Anterior cingulate cortex (tissue), 58 donors: ENCODE measurements around the gene GNS.
A peak's percentile ranks its signal among the peaks of the same experiment; 100 is the strongest.

Experiments
- DNase-seq, 58 donors: peaks; one replicate each; lab custom pipeline; 2025; lab: John Stamatoyannopoulos, UW

The GNS gene

GRCh38 chr12:64680235-64680634 is 79.0 kb downstream of the GNS start:
- no peak for DNase-seq

DNA sequence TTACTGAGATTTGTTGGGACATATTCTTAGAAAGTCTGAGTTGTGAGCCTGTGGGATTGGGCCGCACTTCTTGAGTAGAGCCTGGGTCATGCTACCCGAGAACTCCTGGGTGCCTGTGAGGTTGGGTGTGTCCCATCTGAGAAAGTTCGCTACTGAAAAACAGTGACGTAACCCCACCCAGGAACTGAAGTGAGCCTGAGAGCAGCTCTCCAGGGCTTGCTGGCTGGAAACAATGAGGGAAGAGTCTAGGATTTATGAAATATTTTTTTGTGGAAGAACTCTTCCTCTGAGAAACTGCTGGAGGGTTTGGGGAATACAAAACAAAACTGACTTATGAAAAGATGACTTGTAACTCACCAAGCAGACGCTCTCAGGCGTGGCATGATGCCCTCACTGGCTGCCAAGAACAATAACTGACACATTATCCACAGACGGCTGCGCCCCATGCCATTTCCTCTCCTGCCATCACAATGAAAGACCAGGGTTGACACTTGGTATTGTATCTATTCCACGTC is 79.7 kb downstream of the GNS start:
- DNase-seq = peak in 10 of 58 donors; percentile 1 to 39 (median 8)

GRCh38 chr12:64678835-64679234 is 80.4 kb downstream of the GNS start:
- DNase-seq = no peak

DNA sequence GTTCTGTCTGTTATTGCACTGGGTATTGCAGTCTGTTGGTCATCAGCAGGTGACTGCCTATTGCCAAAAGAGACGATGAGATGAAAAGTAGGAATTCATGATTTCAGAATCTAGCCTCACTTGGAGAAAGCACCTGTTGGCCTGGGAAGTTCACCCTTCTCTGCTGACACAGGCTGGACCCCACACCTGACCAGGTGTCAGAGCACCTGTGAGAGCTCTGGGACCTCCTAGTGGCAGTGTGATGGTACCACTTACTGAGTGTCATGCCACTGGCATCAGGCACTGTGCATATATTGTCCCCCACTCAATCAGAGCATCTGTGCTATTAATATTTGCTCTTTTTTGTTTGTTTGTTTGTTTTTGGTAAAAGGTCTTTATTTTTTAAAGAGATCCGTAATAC is 81.0 kb downstream of the GNS start:
- no peak for DNase-seq

DNA sequence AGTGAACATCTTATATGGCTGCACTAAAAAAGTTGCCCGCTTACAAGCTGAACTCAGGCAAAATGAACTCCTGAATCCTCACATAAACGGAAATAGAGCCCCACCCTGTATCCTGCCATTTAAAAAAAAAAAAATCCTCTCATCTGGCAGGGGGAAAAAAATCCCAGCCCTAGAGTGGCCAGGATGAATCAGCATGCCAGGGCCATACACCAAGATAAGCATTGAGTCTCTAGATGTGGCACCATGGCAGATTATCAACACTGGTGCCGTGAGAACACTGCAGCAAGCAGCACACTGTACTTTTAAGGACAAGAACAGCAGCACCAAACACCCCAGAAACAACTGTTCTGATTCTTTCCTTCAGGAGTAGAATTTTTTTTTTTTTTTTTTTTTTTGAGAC is 83.4 kb downstream of the GNS start:
- DNase-seq = no peak

DNA sequence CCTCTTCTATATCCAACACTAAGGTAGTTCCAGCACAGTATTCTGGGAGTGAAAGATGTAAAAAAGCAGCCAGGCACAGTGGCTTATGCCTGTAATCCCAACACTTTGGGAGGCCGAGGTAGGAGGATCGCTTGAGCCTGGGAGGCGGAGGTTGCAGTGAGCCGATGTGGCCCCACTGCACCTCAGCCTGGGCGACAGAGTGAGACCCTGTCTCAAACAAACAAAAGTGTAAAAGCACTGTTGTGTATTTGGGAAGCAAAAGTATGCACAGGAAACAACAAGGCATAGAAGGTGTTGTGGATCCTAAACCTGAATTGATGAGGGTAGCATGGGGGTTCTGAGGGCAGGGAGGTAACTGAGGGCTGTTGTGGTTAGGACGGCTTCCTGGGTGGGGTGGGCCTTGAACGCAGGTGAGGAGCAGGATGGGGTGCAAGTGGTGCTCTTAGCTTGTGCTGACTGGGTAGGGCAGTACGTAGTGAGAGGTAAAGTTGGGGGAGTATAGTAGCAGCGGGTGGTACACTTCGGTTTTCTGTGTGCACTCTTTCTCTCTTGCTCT is 84.8 kb downstream of the GNS start:
- DNase-seq = no peak

DNA sequence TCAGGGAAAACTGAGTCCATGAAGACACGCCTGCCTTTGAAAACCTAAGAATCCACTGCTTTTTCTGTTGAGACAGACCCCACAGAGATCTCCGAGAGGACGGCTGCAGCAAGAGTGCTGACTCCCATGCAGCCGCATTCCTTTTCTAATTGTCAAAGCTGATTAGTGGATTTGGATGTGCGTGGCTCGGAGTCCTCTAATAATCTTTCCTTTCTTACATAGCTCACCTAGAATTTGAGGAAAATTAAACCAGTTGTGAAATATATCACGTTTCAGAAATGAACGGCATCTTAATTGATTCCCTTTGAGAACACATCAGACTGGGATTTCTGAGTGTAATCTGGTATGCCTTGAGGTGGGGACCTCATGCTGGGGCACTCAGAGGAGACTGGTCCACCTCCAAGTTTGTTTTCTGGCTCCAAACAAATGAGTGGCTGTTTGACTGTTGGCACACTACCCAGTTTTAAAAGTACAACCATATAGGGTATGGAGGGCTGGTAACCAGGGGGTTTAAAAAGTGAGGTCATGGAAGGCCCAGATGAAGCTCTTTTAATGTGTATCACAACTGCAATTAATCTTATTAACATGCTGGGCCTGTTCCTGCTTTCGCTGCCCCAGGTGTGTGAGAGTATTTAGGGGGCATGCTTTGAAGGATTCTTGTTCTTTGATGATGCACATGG is 85.6 kb downstream of the GNS start:
- no peak for DNase-seq

- no peak for DNase-seq
These were observed 86.2 kb downstream of the GNS start for GRCh38 chr12:64672925-64673409.

DNA sequence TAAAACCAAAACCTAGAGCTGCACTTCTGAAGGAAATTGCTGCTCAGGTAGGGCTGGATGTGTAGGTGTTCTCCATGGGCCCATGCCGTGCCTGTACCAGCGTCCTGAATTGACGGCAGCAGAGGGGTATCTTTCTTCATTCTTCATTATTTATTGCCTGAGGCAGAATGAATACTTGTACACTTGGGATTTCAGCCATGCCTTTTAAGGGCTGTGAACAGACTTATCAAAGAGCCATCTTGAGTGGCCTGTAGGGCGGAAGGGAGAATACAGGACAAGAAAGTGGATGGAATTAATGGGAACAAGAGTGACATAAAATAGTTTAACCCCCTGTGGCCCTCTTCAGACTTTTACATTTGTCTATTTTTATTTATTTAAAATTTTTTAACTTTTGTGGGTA is 87.5 kb downstream of the GNS start:
- DNase-seq = no peak

DNA sequence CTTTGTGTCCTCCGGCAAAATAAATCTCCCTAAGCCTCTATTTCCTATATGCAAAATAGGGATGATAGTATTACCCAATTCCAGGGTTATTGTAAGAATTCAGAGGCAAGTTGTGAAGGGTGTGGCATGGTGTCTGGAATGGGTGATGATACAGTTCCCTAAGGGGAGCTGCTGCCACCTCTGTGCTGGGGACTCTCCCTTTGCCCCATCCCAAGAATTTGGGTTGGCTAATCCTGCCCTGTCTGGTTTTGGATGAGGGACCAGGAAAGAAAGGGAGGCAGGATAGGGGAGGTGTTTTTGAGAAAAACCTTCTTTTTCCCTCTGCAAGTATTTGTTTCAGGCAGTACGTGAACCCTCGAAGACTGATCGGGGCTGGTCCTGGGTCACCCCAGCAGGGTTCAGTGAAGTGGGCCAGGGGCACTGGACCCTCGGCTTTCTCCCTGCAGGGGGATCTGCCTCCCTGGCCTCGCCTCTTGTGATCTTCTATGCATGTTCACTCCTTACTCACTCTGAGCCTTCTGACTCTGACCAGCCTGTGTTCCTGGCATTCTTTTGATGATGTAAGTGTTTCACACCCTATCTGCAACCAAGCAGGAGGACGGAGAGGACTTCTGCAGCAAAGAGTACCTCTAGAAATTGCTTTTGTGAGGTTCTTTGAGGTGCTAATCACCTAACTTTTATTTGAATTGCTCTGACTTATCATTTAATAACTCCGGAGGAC is 88.1 kb downstream of the GNS start:
- no peak for DNase-seq

GRCh38 chr12:64670019-64670418 is 89.2 kb downstream of the GNS start:
- DNase-seq = no peak

DNA sequence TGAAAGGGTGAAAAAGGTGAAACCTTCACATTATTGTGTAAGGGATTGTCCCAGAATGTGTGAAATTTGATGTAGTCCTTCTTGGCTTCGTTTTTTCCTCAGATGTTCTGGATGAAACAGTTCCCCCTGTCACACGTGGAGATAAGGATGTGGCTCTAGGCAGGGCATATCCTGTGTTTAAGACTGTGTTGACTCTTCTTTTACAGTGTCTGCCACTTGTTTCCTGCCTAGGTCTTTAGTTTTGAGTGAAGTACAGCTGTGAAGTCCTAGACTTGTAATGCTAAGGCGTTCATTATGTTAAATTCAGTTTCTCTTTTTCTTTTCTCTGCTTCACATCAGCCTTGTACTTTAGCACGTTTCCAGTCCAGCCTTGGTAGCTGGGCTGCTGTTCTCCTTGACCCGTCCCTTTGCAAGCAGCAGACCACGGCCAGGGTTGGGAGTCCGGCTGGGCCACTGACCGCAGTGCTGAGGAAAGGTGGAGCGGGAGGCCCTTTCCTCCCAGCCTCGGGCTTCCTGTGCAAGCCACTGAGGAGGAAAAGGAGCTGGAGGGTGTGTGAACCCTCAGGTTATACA is 89.8 kb downstream of the GNS start:
- no peak for DNase-seq

GRCh38 chr12:64667793-64668192 is 91.4 kb downstream of the GNS start:
- no peak for DNase-seq

DNA sequence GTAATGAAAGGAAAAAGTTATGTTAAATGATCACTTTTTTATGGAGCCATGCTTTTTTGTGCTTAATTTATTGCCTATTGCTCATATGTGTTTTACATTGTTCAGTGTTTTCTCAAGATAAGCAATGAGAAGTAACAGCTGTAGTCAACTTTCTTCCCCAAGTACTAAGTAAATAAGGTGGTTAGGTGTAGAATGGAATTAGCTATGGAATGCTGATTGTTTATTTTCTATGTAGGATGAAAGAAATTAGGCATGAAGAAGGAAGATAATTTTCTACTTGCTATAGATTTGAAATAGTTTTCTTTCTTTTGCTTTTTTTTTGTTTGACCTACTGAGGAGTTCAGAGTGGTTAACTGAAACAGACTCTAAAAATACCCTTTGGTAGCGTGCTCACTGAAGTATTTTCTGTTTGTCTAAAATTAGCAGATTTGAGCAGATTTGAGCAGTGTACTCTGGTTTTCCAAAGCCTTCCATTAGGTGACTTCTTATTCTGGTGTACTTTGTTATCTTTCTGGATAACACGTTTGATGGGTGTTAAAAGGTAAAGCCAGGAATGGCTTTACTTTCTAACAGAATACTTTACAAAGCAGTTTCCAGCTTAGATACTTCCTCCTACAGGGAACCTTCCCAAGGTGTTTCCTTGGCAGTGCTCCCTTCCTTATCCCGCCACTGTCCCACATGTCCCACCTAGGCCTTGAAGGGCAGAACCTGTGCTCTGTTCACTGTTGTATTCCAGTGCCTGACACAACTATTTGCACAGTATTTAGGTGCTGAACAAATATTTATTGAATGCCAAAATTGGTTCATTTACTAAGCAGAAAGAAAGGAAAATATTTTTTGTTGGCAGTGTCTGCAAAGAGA is 92.9 kb downstream of the GNS start:
- DNase-seq = no peak

- DNase-seq = no peak
These were observed 93.7 kb downstream of the GNS start for GRCh38 chr12:64665514-64665913.
